ENCODE results near the gene GABARAPL1.

GRCh38 chr12:10178821-10179220, 33.9 kb upstream of the GABARAPL1 start, which contains the start of gene TMEM52B:
- TF ChIP-seq CTCF (conservative IDR thresholded peaks at IDR 0.05; ENCODE audit: low read length) (no peak), EZH2phosphoT487 (IDR thresholded peaks at IDR 0.05; ENCODE audit: borderline replicate concordance) (no peak)

Measured in Loucy (cell line).